GM11168 (cell line): ENCODE results near the gene TMEM86B.

Experiments
- in situ Hi-C: fragments of 300-500 bp; cut with MboI; formaldehyde crosslinking; loops from one replicate; pipeline ENCODE4 v1.12.0; 2022; ENCODE audit warnings: low sequenced_read_pairs; ENCODE audit not compliant: unreplicated experiment

The TMEM86B gene, protein sequence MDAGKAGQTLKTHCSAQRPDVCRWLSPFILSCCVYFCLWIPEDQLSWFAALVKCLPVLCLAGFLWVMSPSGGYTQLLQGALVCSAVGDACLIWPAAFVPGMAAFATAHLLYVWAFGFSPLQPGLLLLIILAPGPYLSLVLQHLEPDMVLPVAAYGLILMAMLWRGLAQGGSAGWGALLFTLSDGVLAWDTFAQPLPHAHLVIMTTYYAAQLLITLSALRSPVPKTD

DNA sequence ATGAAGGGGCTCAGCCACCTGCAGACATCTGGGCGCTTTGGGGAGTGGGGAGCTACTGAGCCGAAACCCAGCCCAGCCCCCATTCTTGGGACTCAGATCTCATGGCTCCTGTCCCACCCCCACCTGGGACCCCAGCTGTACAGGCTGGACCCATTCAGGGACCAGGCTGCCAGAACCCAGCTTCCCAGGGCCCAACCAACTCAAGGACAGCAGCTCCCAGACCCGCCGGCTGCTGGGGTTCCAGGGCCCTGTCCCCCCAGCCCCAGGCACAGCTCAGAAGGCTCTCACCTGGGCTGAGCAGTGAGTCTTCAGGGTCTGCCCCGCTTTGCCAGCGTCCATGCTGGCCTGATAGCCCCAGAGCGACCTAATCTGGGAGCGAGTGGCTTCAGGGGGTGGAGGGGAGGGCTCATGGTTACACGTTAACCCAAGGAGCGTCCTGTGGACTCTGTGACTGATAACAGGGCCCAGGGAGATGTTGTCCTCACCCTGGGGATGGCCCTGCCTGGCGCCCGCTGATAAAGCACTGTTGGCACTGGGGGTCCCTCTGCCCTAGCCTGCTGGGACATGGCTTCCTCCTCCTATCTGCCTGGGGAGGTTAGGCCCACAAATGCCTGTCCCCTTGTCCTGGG lies at the start of gene TMEM86B:
TMEM86B (minus strand) TSS at position 361 of the 629 bp plus-strand sequence; CDS start at position 339, 22 bp downstream.
- in situ Hi-C loops: no loop called here

DNA sequence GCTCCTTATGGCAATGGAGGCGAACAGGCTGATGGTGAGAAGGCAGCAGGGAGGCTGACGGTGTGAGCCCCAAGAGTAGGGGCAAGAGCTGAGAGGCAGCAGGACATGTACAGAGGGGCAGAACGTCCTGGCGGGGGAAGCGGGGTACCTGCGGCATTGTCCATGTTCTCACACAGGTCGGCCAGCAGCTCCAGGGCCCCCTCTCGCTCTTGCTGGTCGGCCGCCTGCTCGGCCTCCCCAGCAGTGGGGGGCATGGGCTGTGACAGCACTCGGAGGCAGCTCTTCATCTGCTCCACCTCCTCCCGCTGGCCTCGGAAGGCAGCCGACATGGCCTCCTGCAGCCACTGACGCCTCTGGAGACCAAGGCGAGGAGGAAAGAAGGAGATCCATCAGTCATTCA lies 48.9 kb upstream of the TMEM86B start:
- in situ Hi-C loops: no loop called here

DNA sequence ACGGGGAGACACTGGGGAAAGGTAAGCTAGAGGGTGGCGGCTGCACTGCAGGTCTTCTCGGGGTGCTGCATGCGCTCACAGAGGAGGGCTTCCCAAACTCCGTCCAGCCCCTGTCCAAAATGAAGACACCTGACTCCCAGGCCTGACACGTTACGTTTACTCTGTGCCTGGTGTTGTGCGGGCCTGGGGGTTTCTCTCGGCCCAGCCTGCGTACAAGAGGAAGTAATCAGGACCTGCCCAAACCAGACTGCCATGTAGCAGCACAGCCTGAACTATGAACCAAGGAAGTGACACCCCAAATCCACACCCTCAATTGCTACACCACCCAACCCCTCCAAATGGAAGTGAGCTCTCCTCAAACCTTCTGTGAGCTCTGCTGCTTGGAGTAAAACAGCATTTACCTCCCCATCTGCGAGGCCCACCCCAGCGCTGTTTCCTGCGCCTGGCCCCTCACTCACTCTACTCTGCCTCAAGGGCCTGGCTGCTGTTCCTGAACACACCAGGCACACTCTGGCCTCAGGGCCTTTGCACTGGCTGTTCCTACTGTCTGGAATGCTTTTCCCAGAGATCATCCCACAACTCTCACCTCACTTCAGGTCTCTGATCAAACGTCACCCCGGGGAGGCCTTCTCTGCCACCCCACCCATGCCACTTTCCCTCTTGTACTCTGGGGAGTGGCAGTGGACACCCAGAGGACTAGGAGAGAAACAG lies 48.3 kb upstream of the TMEM86B start:
- in situ Hi-C loops: no loop called here

DNA sequence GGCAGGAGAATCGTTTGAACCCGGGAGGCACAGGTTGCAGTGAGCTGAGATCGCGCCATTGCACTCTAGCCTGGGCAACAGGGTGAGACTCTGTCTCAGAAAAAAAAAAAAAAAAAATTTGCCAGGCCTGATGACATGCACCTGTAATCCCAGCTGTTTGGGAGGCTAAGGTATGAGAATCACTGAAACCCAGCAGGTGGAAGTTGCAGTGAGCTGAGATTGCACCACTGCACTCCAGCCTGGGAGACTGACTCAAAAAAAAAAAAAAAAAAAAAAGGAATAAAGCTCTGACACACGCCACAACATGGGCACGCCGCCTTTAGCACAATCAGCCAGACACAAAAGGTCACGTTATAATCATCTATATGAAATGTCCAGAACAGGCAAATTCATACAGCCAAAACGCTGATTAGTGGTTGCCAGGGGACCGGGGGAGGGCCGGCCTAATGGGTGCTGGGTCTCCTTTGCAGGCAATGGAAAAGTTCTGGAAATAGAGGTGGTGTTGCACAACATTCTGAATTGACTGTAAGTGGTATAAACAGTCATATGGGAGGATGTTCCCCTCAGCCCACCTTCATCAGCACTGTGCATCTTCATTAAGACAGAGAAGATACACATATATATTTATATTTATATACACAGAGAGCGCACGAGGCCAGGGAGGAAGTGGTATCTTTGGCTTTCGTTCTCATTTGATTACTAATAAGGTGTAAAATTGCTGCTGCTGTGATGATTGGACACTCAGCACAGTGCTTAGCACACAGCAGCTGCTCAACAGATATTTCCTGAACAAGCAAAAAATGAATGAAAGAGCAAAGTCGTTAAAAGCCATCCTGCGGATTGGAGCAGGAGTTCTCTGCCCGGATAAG lies 47.5 kb upstream of the TMEM86B start:
- in situ Hi-C loops: no loop called here

DNA sequence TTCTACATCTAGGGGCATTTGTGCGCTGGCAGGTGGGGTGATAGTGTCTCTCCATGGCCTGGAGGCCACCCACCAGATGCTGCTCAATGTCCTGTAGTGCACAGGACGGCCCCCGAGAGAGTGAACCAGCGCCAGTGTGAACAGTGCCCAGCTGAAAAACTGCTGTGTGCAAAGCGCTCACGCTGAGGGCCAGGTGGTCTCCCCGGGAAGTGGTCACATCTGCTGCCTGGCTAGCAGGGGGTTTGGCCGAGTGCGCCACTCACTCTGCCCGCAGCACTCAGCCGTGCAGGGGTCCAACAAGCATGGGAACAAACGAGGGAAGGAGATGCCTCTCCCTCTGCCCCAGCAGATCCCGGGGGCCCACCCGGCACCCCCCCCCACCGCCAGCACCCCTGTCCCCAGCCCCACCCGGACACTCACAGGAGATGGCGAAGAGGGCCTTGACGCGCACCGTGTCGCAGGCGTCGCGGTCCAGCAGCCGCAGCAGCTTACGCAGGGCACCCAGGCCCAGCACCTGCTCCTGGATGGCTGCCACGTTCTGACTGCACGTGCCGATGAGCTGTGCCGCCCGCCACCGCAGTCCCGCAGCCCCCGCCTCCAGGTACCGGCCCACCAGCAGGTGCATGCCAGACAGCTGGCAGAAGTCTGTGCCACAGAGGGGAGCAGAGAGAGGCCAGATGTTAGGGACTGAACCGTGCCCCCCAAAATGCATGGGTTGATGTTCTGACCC lies 45.6 kb upstream of the TMEM86B start:
- in situ Hi-C loops: no loop called here

DNA sequence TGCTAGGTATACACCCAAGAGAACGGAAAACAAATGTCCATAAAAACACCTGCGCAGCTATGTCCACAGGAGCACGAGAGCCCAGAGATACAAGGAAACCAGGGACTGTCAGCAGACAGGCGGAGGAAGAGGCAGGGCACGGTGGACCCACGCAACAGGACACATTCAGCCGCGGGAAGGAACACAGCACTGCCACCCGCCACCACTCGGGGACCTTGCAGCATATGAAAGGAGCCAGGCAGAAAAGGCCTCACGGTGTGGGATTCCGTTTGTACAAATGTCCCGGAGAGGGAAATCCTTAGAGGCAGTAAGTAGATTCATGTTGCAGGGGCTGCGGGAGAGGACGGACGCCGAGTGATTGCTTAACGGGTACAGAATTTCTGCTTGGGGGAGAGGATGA lies 43.6 kb upstream of the TMEM86B start:
- in situ Hi-C loops: no loop called here

DNA sequence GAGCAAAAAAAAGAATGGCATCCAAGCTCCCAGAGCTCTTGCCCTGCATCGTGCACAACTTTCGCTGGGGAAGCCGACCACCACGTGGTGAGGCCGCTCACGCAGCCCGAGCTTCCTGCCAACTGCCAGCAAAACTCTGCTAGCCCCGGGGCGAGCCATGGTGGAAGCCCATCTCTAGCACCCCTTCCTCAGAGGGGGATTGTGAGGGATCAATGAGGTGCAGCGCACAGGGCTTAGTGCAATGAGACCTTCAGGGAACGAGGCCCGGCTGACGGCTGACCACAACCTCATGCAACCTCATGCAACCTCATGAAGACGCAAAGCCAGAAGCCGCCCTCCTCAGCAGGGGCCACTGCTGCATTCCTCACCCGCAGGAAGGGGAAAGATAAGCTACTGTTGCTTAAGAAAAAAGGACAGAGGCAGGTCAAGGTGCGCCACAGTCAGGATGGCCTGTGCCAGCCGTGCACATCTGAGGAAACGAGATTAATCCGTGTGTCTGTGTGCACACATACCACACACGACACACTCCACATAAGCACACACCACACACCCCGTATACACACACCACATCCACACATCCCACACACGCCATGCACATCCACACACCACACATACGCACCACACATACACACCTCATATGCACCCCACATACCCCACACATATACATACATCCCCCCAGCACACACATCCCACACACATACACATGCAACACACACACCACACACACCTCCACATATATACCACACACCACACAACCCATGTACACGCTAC lies 41.8 kb upstream of the TMEM86B start:
- in situ Hi-C loops: no loop called here

DNA sequence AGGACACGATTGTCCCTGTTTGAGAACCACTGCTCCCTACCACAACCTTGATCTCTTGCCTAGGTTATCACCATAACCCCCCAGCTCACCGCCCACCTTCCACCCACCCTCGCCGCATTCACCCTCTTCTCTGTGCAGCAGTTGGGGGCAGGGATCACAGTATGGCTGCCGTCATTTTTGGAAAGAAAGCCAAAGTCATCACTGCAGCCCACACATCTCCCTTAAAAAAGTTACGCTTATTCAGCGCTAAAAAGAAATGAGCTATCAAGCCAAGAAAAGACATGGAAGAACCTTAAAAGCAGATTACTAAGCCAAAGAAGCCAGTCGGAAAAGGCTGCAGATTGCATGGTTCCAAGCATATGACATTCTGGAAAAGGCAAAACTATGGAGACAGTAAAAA lies 40.7 kb upstream of the TMEM86B start:
- in situ Hi-C loops: no loop called here

DNA sequence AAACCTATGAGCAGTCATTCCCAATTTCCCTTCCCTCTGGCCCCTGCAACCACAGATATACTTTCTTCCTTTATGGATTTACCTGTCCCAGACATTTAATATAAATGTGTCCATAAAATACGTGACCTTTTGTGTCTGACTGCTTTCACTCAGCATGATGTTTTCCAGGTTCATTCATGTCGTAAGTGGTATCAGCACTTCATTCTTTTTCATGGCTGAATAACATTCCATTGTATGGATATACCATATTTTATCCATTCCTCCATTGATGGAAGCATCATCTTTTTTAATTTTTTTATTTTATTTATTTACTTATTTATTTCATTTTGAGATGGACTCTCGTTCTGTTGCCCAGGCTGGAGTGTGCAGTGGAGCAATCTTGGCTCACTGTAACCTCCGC lies 38.3 kb upstream of the TMEM86B start:
- in situ Hi-C loops: no loop called here

DNA sequence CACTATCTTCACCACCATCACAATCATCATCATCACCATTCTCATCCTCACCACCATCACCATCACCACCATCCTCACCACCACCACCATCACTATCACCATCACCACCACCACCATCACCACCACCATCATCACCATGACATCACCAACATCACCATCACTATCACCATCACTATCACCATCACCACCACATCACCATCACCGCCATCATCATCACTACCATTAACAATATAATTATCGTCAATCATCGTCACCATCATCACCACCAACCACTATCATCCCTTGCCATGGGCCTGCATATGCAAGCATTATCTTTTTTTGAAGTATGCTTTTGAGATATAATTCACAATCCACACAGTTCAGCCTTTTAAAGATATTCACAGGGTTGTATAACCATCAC lies 37.8 kb upstream of the TMEM86B start:
- in situ Hi-C loops: no loop called here

DNA sequence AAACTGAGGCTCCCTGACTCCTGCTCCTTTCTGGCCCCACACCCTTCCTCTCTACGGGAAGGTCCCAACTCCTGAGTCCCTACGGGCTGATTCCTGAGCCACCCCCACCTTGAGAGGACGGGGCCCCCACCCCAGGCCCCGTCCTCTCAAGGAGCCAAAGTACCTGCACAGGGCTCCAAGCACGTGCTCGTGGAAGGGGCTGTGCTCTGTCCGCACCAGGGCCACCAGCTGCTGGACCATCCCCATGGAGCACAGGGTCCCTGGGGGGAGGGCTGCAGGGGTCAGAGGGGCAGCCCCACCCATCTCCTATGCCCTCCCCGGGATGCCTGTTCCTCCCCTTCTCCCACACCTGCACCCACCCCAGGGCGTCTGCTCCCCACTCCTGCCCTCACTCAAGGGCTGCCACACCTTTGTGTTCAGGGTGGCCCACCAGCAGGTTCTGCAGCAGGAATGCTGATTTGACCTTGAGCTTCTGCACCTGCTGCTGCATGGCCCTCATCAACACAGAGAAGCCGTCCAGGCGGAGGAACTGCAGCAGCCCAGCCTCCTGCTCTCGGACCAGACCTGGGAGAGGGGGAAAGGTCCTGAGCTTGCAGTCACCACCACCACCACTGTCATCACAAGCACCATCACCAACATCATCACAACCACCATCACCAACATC lies 37.3 kb upstream of the TMEM86B start:
- in situ Hi-C loops: no loop called here

DNA sequence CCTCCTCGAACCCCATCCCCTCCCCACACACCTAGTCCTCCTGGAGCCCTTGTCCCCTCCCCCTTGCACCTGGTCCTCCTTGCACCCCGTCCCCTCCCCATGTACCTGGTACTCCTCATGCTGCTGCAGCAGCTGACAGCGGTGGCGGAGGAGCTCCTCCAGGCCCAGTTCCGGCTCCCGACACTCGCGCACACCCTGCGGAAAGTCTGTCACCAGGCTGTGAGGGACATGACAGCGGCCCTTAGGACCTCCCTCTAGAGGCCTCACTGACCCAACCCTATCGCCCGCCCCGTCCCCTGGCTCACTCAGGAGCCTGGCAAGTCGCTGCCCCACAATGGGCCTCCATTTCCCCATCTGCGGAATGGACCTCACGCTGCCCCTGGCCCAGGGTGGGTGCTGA lies 36.6 kb upstream of the TMEM86B start:
- in situ Hi-C loops: no loop called here

DNA sequence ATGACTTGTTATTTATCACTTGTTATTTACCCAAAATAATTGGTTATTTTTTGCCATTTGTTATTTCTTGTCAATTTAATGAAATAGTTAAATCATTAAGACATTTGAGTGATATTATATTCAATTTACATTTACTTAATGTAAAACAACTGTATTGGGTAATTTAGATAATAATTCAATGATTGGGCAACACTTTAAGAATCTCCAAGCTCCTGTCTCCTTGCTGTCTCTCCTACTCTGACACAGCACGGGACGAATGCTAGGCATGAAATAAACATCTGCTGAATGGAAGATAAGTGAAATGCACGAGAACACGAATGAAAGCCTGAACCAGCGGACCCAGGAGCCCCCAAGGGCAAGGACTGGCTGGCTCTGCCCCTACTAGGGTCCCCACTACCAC lies 36.0 kb upstream of the TMEM86B start:
- in situ Hi-C loops: no loop called here

DNA sequence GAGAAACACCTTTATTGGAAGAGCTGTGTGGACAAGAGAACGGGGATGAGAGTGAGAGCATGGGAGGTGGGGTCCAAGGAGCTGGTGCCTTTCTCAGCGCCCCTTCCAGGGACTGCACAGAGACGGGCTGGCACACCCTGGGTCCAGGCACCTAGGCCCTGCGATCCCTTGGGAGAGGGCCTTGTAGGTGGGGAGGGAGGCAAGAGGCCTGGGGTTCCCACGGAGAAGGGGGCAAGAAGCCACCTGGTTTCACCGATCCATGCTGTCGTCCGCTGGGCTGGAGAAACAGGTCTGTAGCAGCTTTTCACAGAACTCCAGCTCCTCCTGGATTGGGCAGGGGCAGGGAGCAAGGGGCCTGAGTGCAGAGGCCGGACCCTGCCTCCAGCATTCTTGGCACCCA lies 33.8 kb upstream of the TMEM86B start:
- in situ Hi-C loops: no loop called here

DNA sequence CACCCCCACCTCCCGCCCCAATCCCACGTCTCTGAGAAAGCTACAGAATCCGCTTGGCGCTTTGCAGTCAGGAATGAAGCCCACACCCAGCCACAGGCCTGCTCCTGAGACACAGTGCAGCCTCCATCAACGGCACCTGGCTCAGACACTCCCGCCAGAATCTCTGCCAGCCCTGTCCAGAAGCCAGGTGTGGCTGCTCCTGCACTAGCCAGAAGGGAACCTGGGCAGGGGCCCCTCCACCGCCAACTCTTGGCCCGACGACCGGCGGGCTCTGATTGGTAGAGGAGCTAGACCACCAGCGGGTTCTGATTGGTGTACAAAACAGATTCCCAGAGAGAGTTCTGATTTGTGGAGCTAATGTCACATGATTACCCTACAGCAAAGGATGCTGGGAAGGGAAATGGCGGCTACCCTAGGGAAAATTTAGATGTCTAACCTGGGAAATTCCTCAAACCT lies 33.1 kb upstream of the TMEM86B start:
- in situ Hi-C loops: no loop called here

DNA sequence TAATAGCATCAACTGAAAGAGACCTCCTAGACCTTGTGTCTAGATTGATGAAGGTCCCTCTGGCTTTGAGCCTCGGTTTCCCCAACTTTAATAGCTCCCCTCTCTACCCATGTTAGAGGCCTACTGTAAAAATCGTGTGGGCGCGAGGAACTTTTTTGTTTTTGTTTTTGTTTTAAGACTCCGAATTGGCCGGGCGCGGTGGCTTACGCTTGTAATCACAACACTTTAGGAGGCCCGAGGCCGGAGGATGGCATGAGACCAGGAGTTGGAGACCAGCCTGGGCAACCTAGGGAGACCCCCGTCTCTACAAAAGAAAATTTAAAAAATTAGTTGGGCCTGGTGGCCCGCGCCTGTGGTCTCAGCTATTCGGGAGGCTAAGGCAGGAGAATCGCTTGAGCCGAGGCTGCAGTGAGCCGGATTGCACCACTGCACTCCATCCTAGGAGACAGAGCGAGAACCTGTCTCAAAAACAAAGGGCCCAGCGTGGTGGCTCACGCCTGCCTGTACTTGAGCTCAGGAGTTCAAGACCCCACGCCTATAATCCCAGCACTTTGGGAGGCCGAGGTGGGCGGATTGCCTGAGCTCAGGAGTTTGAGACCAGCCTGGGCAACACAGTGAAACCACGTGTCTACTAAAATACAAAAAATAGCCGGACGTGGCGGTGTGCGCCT lies 31.1 kb upstream of the TMEM86B start:
- in situ Hi-C loops: no loop called here

DNA sequence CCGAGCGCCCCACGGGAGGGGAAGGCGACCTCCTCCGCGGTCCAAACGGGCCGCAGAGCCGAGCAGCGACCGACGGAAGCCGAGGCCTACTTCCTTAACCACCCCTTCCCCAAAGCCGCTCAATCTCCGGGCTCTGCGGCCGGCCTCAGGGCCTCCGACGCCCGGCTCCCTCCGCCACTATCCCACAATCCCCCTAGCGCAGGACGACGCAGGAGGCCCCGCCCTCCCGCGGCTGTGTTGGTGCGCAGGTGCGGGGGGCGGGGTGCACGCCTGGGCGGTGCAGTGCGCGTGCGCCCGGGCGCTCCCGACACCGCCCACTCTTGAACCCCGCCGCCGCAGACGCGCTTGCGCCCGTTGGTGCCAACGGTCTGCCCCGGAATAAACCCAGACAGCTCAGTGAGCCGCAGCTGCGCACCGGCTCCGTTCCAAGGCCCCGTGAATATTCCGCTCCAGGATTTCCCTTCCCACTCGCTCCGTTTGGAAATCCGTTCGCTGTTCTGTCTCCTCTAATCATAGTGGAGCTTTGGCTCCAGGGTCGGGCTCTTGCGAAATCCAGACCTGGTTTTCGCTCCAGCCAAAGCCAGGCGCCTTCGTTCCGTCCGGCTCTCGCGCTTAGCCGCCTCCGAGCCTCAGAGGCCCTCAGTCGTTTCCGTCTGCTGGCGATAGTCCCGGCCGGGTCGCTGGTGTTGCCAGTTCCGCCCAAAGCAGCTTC lies 30.4 kb upstream of the TMEM86B start, which contains the start of gene PPP6R1:
PPP6R1 (minus strand) TSS at position 190 of the 712 bp plus-strand sequence. CDS start 11,914 bp downstream, outside the sequence.
- in situ Hi-C loops: no loop called here

DNA sequence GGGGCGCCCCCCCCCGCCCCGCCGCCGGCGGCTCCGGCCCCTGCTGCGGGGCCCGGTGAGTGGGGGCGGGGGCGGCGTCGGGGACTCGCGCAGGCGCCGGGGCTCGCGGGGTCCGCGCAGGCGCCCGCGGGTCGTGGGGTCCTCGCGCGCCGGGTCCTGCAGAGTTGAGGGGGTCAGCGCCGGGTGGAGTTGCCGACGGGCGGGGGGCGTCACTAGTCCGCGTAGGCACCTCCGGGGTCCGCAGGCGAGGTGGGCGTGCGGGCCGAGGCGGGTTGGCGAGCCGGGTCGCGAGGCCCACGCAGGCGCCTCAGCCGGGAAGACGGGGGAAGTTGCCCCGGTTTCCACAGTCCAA lies 29.9 kb upstream of the TMEM86B start:
- in situ Hi-C loops: no loop called here
